Brain microvascular endothelial cell (primary cell): ENCODE data around the gene POFUT2.

ENCODE experiments used
- DNase-seq: peaks from one replicate; pipeline ENCODE4 v3.0.0-alpha.2; 2020
- H3K27ac ChIP-seq: fragments of 250-450 bp; sonication (Bioruptor Pico); 2 replicates; pipeline ENCODE4 v1.5.1; 2020; ENCODE audit warnings: mild to moderate bottlenecking, moderate library complexity
- H3K27me3 ChIP-seq: fragments of 250-450 bp; sonication (Bioruptor Pico); replicated peaks from 2 replicates; pipeline ENCODE4 v1.5.1; 2020; ENCODE audit warnings: mild to moderate bottlenecking
- H3K36me3 ChIP-seq: fragments of 250-450 bp; sonication (Bioruptor Pico); replicated peaks from 2 replicates; pipeline ENCODE4 v1.5.1; 2020; ENCODE audit warnings: mild to moderate bottlenecking
- H3K4me3 ChIP-seq: 2 replicates; pipeline ENCODE4 v1.5.1; 2011; ENCODE audit warnings: low read depth, mild to moderate bottlenecking, control low read depth, low read length, moderate library complexity
- in situ Hi-C: cut with HindIII; loops from 2 replicates; pipeline ENCODE4 v1.10.0; 2017; ENCODE audit warnings: low sequenced_read_pairs, low pct_ligation_motif_present
- TF ChIP-seq, protein P1 (sequence below): IDR thresholded peaks from 2 replicates; pipeline ENCODE4 v1.5.1; 2011; ENCODE audit warnings: low read depth, mild to moderate bottlenecking, moderate library complexity, low read length, control low read depth, inconsistent platforms; ENCODE audit errors: missing control alignments

Gene POFUT2

DNA sequence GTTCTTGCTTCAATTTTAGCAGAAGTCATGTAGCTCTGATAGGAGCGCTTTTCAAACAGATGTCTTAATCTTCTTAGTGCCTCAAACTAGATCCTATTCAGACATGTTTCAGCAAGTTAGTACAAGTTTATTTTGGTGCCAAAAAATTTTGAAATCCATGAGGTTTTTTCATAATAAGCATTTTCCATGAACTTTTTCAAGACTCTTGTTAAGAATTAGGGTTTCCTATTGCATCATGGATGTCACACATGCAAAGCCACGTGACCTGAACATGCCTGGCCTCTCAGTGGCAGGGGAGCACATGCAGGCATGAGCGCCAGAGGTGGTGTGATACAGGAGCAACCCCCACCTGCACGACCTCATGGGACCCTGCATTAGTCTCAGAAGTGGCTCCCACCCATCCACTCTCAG lies 67.6 kb downstream of the POFUT2 start:
- Histone ChIP-seq H3K27ac (no peak overlapping the region), H3K36me3 (peaks cover 26% of the 10 kb centered on the region), H3K27me3 (no peaks in the 10 kb centered on the region), H3K4me3 (no peak overlapping the region)
- no peak for DNase-seq
- TF ChIP-seq, protein P1, sequence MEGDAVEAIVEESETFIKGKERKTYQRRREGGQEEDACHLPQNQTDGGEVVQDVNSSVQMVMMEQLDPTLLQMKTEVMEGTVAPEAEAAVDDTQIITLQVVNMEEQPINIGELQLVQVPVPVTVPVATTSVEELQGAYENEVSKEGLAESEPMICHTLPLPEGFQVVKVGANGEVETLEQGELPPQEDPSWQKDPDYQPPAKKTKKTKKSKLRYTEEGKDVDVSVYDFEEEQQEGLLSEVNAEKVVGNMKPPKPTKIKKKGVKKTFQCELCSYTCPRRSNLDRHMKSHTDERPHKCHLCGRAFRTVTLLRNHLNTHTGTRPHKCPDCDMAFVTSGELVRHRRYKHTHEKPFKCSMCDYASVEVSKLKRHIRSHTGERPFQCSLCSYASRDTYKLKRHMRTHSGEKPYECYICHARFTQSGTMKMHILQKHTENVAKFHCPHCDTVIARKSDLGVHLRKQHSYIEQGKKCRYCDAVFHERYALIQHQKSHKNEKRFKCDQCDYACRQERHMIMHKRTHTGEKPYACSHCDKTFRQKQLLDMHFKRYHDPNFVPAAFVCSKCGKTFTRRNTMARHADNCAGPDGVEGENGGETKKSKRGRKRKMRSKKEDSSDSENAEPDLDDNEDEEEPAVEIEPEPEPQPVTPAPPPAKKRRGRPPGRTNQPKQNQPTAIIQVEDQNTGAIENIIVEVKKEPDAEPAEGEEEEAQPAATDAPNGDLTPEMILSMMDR = no peak
- in situ Hi-C loops = no loop called here

DNA sequence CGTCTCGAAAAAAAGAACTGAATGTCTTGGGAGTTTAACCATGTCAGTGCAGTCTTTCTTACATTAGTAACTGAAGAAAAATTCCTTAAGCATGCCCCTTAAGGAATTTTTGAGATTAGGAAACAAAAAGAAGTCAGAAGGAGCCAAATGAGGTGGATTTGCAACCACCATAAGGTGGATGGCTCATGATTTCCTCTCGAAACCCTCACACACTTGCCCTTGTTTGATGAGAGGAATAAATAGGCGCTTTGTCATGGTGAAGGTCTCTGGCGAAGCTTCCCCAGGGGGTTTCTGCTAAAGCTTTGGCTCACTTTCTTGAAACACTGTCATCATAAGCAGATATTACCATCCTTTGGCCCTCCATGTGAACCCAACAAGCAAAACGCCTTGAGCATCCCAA lies 68.2 kb downstream of the POFUT2 start:
- in situ Hi-C loops = no loop called here
- no peak overlapping the region for H3K4me3 ChIP-seq
- TF ChIP-seq, protein P1 = no peak
- DNase-seq = no peak
- H3K27ac ChIP-seq = peak overlapping the region; percentile 47
- H3K36me3 ChIP-seq = peaks cover 26% of the 10 kb centered on the region
- H3K27me3 ChIP-seq = no peaks in the 10 kb centered on the region

DNA sequence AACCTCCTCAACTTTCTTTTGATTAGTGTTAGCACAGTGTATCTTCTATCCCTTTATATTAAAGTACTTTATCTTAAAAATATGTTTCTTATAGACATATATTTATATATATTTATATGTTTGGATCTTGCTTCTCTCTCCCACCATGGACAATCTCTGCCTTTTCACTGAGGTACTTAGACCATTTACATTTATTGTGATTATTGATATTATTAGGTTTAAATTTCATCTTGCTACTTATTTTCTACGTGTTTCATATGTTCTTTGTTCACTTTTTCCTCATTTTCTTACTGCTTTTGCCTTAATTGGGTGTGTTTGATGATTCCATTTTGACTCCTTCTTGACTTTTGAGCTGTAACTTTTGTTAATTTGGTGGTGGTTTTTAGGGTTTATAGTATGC lies 70.7 kb downstream of the POFUT2 start:
- no peak overlapping the region for H3K4me3 ChIP-seq
- no peak for DNase-seq
- in situ Hi-C loops = no loop called here
- peak overlapping the region; percentile 9 for H3K27ac ChIP-seq
- TF ChIP-seq, protein P1 = no peak
- no peaks in the 10 kb centered on the region for H3K27me3 ChIP-seq
- H3K36me3 ChIP-seq = peaks cover 22% of the 10 kb centered on the region

DNA sequence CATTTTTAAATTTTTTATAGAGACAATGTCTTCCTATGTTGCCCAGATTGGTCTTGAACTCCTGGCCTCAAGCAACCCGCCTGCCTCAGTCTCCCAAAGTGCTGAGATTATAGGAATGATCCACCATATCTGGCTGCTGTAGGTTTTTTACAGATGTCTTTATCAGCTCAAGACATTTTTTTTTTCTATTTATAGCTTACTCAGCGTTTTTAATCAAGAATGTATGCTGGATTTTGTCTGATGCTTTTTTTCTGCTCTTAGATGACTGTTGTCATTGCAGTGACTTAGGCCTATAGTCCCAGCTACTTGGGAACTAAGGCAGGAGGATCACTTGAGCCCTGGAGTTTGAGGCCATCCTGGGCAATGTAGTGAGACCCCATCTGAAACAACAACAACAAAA lies 72.5 kb downstream of the POFUT2 start:
- Histone ChIP-seq H3K27me3 (no peaks in the 10 kb centered on the region), H3K36me3 (peaks cover 18% of the 10 kb centered on the region), H3K4me3 (no peak overlapping the region), H3K27ac (no peak overlapping the region)
- TF ChIP-seq, protein P1 = no peak
- DNase-seq = no peak
- in situ Hi-C loops = no loop called here
